DMS114 treated with DMSO at 0.1 percent for 48 hours (cell line): Measurements from ENCODE around the gene RSRC2.
"Not testable (repeated sequence)": the region's sequence is repeated elsewhere in the genome, so short reads cannot be mapped to it uniquely, and the experiment has no call there.

ENCODE experiments used
- DNase-seq: peaks from one replicate; lab custom pipeline; 2025; ENCODE audit not compliant: unreplicated experiment; lab: John Stamatoyannopoulos, UW

RSRC2 gene

GRCh38 chr12:122518908-122519307 lies 7.8 kb downstream of the RSRC2 start:
- DNase-seq, result no peak

GRCh38 chr12:122517877-122518276 lies 8.9 kb downstream of the RSRC2 start:
- DNase-seq, result no peak

- DNase-seq, result no peak
These were observed 10.0 kb downstream of the RSRC2 start for GRCh38 chr12:122516544-122517361.

GRCh38 chr12:122515275-122515674 lies 11.5 kb downstream of the RSRC2 start:
- no peak for DNase-seq

GRCh38 chr12:122513660-122514059 lies 13.1 kb downstream of the RSRC2 start:
- no peak for DNase-seq

- not testable (repeated sequence) for DNase-seq
These were observed 13.7 kb downstream of the RSRC2 start for GRCh38 chr12:122513028-122513427.

GRCh38 chr12:122508163-122508562 lies 18.6 kb downstream of the RSRC2 start:
- DNase-seq, result no peak

GRCh38 chr12:122506393-122506938 lies 20.3 kb downstream of the RSRC2 start:
- no peak for DNase-seq

- DNase-seq, result no peak
These were observed 21.2 kb downstream of the RSRC2 start for GRCh38 chr12:122505419-122506051.

- DNase-seq, result no peak
These were observed 22.7 kb downstream of the RSRC2 start for GRCh38 chr12:122503783-122504590.

GRCh38 chr12:122503147-122503751 lies 23.5 kb downstream of the RSRC2 start:
- DNase-seq, result no peak

GRCh38 chr12:122501489-122501989 lies 25.2 kb downstream of the RSRC2 start:
- no peak for DNase-seq

GRCh38 chr12:122500685-122501488 lies 25.8 kb downstream of the RSRC2 start, which contains the start of gene ZCCHC8:
Gene ZCCHC8 (minus strand): TSS chr12:122500932. CDS start chr12:122500840, 92 bp downstream.
- peak; percentile 99 for DNase-seq

- DNase-seq, result no peak
These were observed 26.6 kb downstream of the RSRC2 start for GRCh38 chr12:122499991-122500684.

GRCh38 chr12:122495258-122495657 lies 31.5 kb downstream of the RSRC2 start:
- DNase-seq, result no peak

- not testable (repeated sequence) for DNase-seq
These were observed 33.5 kb downstream of the RSRC2 start for GRCh38 chr12:122493222-122493621.

GRCh38 chr12:122491991-122492390 lies 34.7 kb downstream of the RSRC2 start:
- no peak for DNase-seq

GRCh38 chr12:122489038-122489437 lies 37.7 kb downstream of the RSRC2 start:
- no peak for DNase-seq

GRCh38 chr12:122487807-122488206 lies 38.9 kb downstream of the RSRC2 start:
- DNase-seq, result not testable (repeated sequence)
